SK-N-SH treated with all-trans-retinoic acid at 6 μM for 48 hours (cell line): ENCODE results near the gene CFAP74.

Source experiments
- ATAC-seq: fragments of 200-7000 bp; cut with Tn5 transposase; 3 replicates; pipeline ENCODE4 v1.9.1; 2020; ENCODE audit warnings: mild to moderate bottlenecking, moderate library complexity
- ARNTL ChIP-seq: fragments of 450-650 bp; formaldehyde crosslinking; IDR thresholded peaks from 2 replicates; pipeline ENCODE4 v1.5.0; 2020; ENCODE audit warnings: low read depth, mild to moderate bottlenecking, moderate library complexity, borderline replicate concordance
- BACH2 ChIP-seq: fragments of 250-450 bp; sonication (Bioruptor Pico); IDR thresholded peaks from 2 replicates; pipeline ENCODE4 v1.9.0; 2021; ENCODE audit warnings: mild to moderate bottlenecking, borderline replicate concordance
- CSDC2 ChIP-seq: fragments of 250-450 bp; sonication (Bioruptor Pico); IDR thresholded peaks from 2 replicates; pipeline ENCODE4 v1.5.0; 2020; ENCODE audit warnings: mild to moderate bottlenecking, moderate library complexity
- CSRNP3 ChIP-seq: fragments of 250-450 bp; sonication (Bioruptor Pico); IDR thresholded peaks from 2 replicates; pipeline ENCODE4 v1.5.1; 2021; ENCODE audit warnings: mild to moderate bottlenecking, moderate library complexity
- ESRRG ChIP-seq: fragments of 250-450 bp; sonication (Bioruptor Pico); IDR thresholded peaks from 2 replicates; pipeline ENCODE4 v1.6.1; 2021; ENCODE audit warnings: mild to moderate bottlenecking
- GLIS3 ChIP-seq: fragments of 250-450 bp; sonication (Bioruptor Pico); IDR thresholded peaks from 2 replicates; pipeline ENCODE4 v1.5.0; 2020; ENCODE audit warnings: mild to moderate bottlenecking, moderate library complexity
- ISL1 ChIP-seq: fragments of 250-450 bp; sonication (Bioruptor Pico); IDR thresholded peaks from 2 replicates; pipeline ENCODE4 v2.1.2; 2022; ENCODE audit warnings: mild to moderate bottlenecking, moderate library complexity
- OSR1 ChIP-seq: fragments of 250-450 bp; sonication (Bioruptor Pico); IDR thresholded peaks from 2 replicates; pipeline ENCODE4 v1.8.0; 2022; ENCODE audit warnings: moderate library complexity, mild to moderate bottlenecking, inconsistent platforms
- PATZ1 ChIP-seq: fragments of 250-450 bp; sonication (Bioruptor Pico); IDR thresholded peaks from 2 replicates; pipeline ENCODE4 v1.8.0; 2020; ENCODE audit warnings: mild to moderate bottlenecking, moderate library complexity, borderline replicate concordance
- PPARA ChIP-seq: fragments of 250-450 bp; sonication (Bioruptor Pico); IDR thresholded peaks from 2 replicates; pipeline ENCODE4 v1.5.0; 2020; ENCODE audit warnings: mild to moderate bottlenecking, borderline replicate concordance
- RARB ChIP-seq: fragments of 250-450 bp; sonication (Bioruptor Pico); IDR thresholded peaks from 2 replicates; pipeline ENCODE4 v1.8.0; 2021; ENCODE audit warnings: mild to moderate bottlenecking, moderate library complexity
- SNAI2 ChIP-seq: fragments of 250-450 bp; sonication (Bioruptor Pico); IDR thresholded peaks from 2 replicates; pipeline ENCODE4 v1.5.0; 2020; ENCODE audit warnings: mild to moderate bottlenecking, moderate library complexity
- TCF4 ChIP-seq: fragments of 250-450 bp; sonication (Bioruptor Pico); IDR thresholded peaks from 2 replicates; pipeline ENCODE4 v1.8.0; 2021; ENCODE audit warnings: mild to moderate bottlenecking, moderate library complexity, borderline replicate concordance
- ZC3H10 ChIP-seq: fragments of 250-450 bp; sonication (Bioruptor Pico); IDR thresholded peaks from 2 replicates; pipeline ENCODE4 v1.5.1; 2021; ENCODE audit warnings: mild to moderate bottlenecking, moderate library complexity
- ZFP3 ChIP-seq: fragments of 250-450 bp; sonication (Bioruptor Pico); IDR thresholded peaks from 2 replicates; pipeline ENCODE4 v1.5.0; 2020; ENCODE audit warnings: mild to moderate bottlenecking, moderate library complexity
- ZFP30 ChIP-seq: fragments of 450-650 bp; formaldehyde crosslinking; IDR thresholded peaks from 2 replicates; pipeline ENCODE4 v1.5.0; 2022; ENCODE audit warnings: mild to moderate bottlenecking, moderate library complexity
- ZNF565 ChIP-seq: fragments of 450-650 bp; formaldehyde crosslinking; conservative IDR thresholded peaks from 2 replicates; pipeline ENCODE4 v1.5.0; 2020; ENCODE audit warnings: low read depth, mild to moderate bottlenecking, moderate library complexity
- ZNF70 ChIP-seq: fragments of 450-650 bp; formaldehyde crosslinking; IDR thresholded peaks from 2 replicates; pipeline ENCODE4 v1.5.0; 2020; ENCODE audit warnings: mild to moderate bottlenecking, moderate library complexity
- ZNF8 ChIP-seq: fragments of 450-650 bp; formaldehyde crosslinking; IDR thresholded peaks from 2 replicates; pipeline ENCODE4 v1.5.0; 2020; ENCODE audit warnings: mild to moderate bottlenecking, moderate library complexity
- TF ChIP-seq, protein P1 (sequence below): fragments of 250-450 bp; sonication (Bioruptor Pico); IDR thresholded peaks from 2 replicates; pipeline ENCODE4 v1.8.0; 2021; ENCODE audit warnings: low read depth, mild to moderate bottlenecking, moderate library complexity, borderline replicate concordance
- TF ChIP-seq, protein P2 (sequence below): fragments of 250-450 bp; sonication (Bioruptor Pico); IDR thresholded peaks from 2 replicates; pipeline ENCODE4 v1.5.1; 2020; ENCODE audit warnings: low read depth, mild to moderate bottlenecking, moderate library complexity

CFAP74 gene

DNA sequence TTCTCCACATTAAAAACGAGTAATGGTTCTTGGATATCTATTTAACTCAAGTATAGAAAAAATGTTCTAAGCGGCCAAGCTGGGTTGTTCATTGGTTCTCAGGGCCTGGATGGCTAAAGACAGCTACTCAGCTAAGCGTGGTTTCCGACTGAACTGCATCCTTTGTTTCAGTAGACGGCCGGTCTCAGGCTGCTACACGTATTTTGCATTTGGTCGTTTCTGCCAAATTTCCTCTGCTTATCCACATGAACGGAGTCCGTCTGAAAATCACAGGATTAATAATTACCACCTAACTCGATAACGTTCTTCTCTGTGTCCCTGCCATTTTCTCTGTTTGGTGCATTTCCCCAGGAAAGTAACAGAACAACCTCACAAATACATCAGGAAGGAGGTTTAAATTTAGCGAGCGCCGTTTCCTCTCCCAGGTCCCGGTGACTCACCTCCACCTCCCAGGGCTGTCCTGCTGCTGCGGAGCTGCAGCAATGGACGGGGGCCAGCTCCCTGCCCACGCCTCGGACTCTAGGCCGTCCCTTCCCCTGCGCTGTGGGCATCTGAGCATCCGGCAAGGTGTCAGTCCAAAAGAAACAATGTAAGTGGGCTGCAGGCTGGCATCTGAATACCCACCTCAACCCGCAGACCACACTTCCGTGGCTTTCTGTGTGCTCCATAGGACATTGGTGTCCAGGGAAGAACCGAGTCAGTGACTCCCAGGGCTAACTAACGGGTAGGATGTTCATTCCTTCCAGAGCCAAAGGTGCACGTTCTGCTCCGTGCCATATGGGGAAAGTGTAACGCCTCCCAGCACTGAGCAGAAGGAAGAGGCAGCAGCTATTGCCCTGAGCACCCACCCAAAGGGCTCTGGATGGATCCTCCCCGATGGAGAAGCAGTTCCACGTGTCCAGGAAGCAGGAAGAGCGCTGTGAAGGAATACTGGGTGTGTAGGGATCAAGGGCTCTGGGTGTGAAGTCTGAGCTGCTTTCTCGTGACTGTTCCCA, 11.5 kb upstream of the CFAP74 start:
- TF ChIP-seq ESRRG (CRISPR knock-in tag) (no peak), OSR1 (CRISPR knock-in tag) (no peak), ZNF70 (CRISPR knock-in tag) (no peak), SNAI2 (CRISPR knock-in tag) (no peak), ISL1 (CRISPR knock-in tag) (no peak), BACH2 (CRISPR knock-in tag) (no peak), GLIS3 (CRISPR knock-in tag) (no peak), ZFP30 (CRISPR knock-in tag) (no peak), CSDC2 (CRISPR knock-in tag) (no peak), ARNTL (CRISPR knock-in tag) (no peak), ZC3H10 (CRISPR knock-in tag) (no peak), ZNF565 (CRISPR knock-in tag) (no peak), TCF4 (CRISPR knock-in tag) (no peak)
- TF ChIP-seq, all 23 proteins: peak for 0
- ATAC-seq = no peak

DNA sequence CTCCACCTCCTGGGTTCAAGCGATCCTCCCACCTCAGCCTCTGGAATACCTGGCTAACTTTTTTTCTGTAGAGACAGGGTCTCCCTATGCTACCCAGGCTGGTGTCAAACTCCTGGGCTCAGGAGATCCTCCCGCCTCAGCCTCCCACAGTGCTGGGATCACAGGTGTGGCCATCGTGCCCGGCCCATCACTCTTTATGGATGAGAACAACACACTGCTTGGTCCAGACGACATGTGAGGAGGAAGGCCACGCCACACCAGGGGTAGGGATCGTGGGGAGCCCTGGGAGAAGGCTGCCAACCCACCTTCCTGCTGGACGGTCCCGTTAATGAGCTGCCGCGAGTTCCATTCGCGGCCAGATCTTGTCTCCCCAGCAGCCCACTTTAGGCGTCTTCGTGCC, 10.6 kb upstream of the CFAP74 start:
- no peak for ATAC-seq
- TF ChIP-seq ISL1 (CRISPR knock-in tag) = no peak
- TF ChIP-seq ZC3H10 (CRISPR knock-in tag) = no peak
- TF ChIP-seq ZFP3 = no peak
- TF ChIP-seq, protein P1, sequence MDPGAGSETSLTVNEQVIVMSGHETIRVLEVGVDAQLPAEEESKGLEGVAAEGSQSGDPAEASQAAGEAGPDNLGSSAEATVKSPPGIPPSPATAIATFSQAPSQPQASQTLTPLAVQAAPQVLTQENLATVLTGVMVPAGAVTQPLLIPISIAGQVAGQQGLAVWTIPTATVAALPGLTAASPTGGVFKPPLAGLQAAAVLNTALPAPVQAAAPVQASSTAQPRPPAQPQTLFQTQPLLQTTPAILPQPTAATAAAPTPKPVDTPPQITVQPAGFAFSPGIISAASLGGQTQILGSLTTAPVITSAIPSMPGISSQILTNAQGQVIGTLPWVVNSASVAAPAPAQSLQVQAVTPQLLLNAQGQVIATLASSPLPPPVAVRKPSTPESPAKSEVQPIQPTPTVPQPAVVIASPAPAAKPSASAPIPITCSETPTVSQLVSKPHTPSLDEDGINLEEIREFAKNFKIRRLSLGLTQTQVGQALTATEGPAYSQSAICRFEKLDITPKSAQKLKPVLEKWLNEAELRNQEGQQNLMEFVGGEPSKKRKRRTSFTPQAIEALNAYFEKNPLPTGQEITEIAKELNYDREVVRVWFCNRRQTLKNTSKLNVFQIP (CRISPR knock-in tag) = no peak
- no peak for TF ChIP-seq SNAI2 (CRISPR knock-in tag)
- no peak for TF ChIP-seq CSDC2 (CRISPR knock-in tag)
- TF ChIP-seq ZNF8 = no peak
- no peak for TF ChIP-seq PATZ1 (CRISPR knock-in tag)
- no peak for TF ChIP-seq RARB
- TF ChIP-seq, protein P2, sequence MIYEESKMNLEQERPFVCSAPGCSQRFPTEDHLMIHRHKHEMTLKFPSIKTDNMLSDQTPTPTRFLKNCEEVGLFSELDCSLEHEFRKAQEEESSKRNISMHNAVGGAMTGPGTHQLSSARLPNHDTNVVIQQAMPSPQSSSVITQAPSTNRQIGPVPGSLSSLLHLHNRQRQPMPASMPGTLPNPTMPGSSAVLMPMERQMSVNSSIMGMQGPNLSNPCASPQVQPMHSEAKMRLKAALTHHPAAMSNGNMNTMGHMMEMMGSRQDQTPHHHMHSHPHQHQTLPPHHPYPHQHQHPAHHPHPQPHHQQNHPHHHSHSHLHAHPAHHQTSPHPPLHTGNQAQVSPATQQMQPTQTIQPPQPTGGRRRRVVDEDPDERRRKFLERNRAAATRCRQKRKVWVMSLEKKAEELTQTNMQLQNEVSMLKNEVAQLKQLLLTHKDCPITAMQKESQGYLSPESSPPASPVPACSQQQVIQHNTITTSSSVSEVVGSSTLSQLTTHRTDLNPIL = no peak
- TF ChIP-seq GLIS3 (CRISPR knock-in tag) = no peak

- TF ChIP-seq PPARA (no peak), CSDC2 (CRISPR knock-in tag) (no peak), ZFP30 (CRISPR knock-in tag) (no peak), ARNTL (CRISPR knock-in tag) (no peak), CSRNP3 (CRISPR knock-in tag) (no peak), GLIS3 (CRISPR knock-in tag) (no peak), OSR1 (CRISPR knock-in tag) (no peak)
- TF ChIP-seq, protein P1 (CRISPR knock-in tag) = no peak
- ATAC-seq = no peak
Observed at GRCh38 chr1:2009101-2010053, 5.8 kb upstream of the CFAP74 start.
